HL-60 (cell line): ENCODE results near the gene FNIP2.
"Not testable (repeated sequence)": the region's sequence is repeated elsewhere in the genome, so short reads cannot be mapped to it uniquely, and the experiment has no call there.

ENCODE experiments used
- DNase-seq, 2 experiments: peaks; one replicate each; pipeline ENCODE4 v3.0.0-alpha.2; 2010 to 2020; ENCODE audit warnings: low read depth in 1 of 2, low spot score in 1 of 2
- H3K27ac ChIP-seq: fragments of 250-450 bp; sonication (Bioruptor Pico); replicated peaks from 2 replicates; pipeline ENCODE4 v1.5.1; 2020; ENCODE audit warnings: mild to moderate bottlenecking, moderate library complexity
- H3K27me3 ChIP-seq: fragments of 250-450 bp; sonication (Bioruptor Pico); 2 replicates; pipeline ENCODE4 v1.5.1; 2021; ENCODE audit warnings: mild to moderate bottlenecking, moderate library complexity; ENCODE audit not compliant: insufficient read depth, poor library complexity, severe bottlenecking
- H3K4me3 ChIP-seq: replicated peaks from 2 replicates; pipeline ENCODE4 v1.5.1; 2011; ENCODE audit warnings: mild to moderate bottlenecking, control low read depth, low read length; ENCODE audit not compliant: insufficient read depth
- GABPA ChIP-seq: IDR thresholded peaks from 2 replicates; pipeline ENCODE4 v1.6.1; 2012; ENCODE audit warnings: low read depth
- POLR2AphosphoS5 ChIP-seq: IDR thresholded peaks from 2 replicates; pipeline ENCODE4 v1.6.1; 2012; ENCODE audit warnings: low read depth
- SPI1 ChIP-seq: IDR thresholded peaks from 2 replicates; pipeline ENCODE4 v1.6.1; 2012; ENCODE audit warnings: low read depth, mild to moderate bottlenecking, borderline replicate concordance
- TF ChIP-seq, protein P1 (sequence below): IDR thresholded peaks from one replicate; pipeline ENCODE4 v1.5.1; 2011; ENCODE audit warnings: low read length, control low read depth, inconsistent platforms; ENCODE audit not compliant: insufficient read depth
- TF ChIP-seq, protein P2 (sequence below): IDR thresholded peaks from 2 replicates; pipeline ENCODE4 v1.6.1; 2012; ENCODE audit warnings: low read depth; ENCODE audit not compliant: insufficient replicate concordance

Gene FNIP2

DNA sequence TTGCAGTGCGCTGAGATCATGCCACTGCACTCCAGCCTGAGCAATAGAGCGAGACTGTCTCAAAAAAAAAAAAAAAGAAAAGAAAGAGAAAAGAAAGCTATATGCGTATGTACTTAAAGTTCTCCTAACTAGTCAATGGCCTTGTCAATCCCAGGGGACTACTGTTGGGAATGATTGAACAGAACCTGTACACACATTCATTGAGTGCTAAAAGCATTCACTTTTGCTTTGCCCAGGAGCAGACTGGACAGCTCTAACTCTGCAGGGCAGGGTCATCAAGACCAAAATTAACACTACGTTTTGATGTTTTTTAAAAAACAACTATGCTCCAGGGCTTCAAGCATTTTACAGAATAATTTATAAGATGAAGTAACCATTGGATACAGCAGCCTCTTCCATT is 106.2 kb downstream of the FNIP2 start:
- DNase-seq: no peak
- Histone ChIP-seq H3K4me3 (no peak overlapping the region), H3K27me3 (no peaks in the 10 kb centered on the region), H3K27ac (no peak overlapping the region)
- TF ChIP-seq SPI1 (no peak), POLR2AphosphoS5 (no peak), GABPA (no peak)
- TF ChIP-seq, protein P1, sequence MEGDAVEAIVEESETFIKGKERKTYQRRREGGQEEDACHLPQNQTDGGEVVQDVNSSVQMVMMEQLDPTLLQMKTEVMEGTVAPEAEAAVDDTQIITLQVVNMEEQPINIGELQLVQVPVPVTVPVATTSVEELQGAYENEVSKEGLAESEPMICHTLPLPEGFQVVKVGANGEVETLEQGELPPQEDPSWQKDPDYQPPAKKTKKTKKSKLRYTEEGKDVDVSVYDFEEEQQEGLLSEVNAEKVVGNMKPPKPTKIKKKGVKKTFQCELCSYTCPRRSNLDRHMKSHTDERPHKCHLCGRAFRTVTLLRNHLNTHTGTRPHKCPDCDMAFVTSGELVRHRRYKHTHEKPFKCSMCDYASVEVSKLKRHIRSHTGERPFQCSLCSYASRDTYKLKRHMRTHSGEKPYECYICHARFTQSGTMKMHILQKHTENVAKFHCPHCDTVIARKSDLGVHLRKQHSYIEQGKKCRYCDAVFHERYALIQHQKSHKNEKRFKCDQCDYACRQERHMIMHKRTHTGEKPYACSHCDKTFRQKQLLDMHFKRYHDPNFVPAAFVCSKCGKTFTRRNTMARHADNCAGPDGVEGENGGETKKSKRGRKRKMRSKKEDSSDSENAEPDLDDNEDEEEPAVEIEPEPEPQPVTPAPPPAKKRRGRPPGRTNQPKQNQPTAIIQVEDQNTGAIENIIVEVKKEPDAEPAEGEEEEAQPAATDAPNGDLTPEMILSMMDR: no peak
- TF ChIP-seq, protein P2, sequence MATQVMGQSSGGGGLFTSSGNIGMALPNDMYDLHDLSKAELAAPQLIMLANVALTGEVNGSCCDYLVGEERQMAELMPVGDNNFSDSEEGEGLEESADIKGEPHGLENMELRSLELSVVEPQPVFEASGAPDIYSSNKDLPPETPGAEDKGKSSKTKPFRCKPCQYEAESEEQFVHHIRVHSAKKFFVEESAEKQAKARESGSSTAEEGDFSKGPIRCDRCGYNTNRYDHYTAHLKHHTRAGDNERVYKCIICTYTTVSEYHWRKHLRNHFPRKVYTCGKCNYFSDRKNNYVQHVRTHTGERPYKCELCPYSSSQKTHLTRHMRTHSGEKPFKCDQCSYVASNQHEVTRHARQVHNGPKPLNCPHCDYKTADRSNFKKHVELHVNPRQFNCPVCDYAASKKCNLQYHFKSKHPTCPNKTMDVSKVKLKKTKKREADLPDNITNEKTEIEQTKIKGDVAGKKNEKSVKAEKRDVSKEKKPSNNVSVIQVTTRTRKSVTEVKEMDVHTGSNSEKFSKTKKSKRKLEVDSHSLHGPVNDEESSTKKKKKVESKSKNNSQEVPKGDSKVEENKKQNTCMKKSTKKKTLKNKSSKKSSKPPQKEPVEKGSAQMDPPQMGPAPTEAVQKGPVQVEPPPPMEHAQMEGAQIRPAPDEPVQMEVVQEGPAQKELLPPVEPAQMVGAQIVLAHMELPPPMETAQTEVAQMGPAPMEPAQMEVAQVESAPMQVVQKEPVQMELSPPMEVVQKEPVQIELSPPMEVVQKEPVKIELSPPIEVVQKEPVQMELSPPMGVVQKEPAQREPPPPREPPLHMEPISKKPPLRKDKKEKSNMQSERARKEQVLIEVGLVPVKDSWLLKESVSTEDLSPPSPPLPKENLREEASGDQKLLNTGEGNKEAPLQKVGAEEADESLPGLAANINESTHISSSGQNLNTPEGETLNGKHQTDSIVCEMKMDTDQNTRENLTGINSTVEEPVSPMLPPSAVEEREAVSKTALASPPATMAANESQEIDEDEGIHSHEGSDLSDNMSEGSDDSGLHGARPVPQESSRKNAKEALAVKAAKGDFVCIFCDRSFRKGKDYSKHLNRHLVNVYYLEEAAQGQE: no peak

DNA sequence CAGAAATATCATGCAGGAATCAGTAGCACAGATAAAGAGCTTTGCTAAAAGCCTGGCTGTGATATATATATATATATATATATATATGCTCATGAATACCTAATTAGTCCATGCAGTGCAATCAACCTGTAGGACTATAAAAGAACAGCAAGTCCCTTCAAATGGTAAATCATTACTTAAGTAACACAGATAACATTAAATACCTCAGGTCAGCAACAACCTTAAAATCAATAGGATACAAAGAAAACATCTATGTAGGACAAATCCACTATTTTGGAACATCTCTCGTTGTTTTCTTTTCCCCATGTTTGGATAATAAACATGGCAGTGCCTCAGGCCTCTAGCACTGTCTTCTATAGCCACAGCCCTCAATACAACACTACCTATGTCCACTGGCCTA is 106.6 kb downstream of the FNIP2 start:
- no peak for DNase-seq
- H3K27ac ChIP-seq: no peak overlapping the region
- no peak overlapping the region for H3K4me3 ChIP-seq
- no peaks in the 10 kb centered on the region for H3K27me3 ChIP-seq
- TF ChIP-seq SPI1 (no peak), POLR2AphosphoS5 (no peak), GABPA (no peak)
- TF ChIP-seq, protein P2: no peak
- TF ChIP-seq, protein P1: no peak

DNA sequence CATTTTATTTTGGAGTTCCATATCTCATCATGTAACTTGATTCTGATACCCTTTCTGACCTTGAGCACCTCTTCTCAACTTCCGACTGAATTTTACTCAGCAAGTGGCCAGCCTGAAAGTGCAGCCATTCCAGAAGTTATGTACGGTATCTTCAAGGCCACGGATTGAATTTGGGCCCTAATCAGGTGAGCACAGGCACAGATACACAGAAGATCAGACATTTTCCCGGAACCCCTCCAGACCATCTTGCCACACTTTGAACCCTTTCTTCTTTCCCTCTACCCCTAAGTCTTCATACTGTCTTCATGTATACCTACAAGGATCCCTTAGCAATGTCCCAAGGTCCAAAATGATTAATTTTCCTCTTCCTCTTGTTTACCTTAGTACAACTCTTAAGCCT is 108.2 kb downstream of the FNIP2 start:
- no peak overlapping the region for H3K4me3 ChIP-seq
- DNase-seq: no peak
- H3K27me3 ChIP-seq: no peaks in the 10 kb centered on the region
- no peak overlapping the region for H3K27ac ChIP-seq
- no peak for TF ChIP-seq POLR2AphosphoS5
- TF ChIP-seq, protein P1: no peak
- TF ChIP-seq GABPA: no peak
- no peak for TF ChIP-seq SPI1
- TF ChIP-seq, protein P2: no peak

DNA sequence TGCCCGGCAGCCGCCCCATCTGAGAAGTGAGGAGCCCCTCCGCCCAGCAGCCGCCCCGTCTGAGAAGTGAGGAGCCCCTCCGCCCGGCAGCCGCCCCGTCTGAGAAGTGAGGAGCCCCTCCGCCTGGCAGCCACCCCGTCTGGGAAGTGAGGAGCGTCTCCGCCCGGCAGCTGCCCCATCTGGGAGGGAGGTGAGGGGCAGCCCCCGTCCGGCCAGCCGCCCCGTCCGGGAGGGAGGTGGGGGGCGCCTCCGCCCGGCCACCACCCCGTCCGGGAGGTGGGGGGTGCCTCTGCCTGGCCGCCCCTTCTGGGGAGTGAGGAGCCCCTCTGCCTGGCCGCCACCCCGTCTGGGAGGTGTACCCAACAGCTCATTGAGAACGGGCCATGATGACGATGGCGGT is 113.3 kb downstream of the FNIP2 start:
- not testable (repeated sequence) for H3K27ac ChIP-seq, DNase-seq

More for the DNA sequence above, 113.3 kb downstream of the FNIP2 start:
- not testable (repeated sequence) for H3K27me3 ChIP-seq, H3K4me3 ChIP-seq
